GM23338 (cell line): ENCODE data around the gene C22orf39. TPM values are rescaled to one million over a fixed set of nuclear protein-coding genes. Genes with fewer than 3 reads are reported as not detected.

Experiments used
- ATAC-seq: fragments of 200-7000 bp; cut with Tn5 transposase; 3 replicates; pipeline ENCODE4 v1.9.1; 2020
- DNase-seq: peaks from one replicate; pipeline ENCODE4 v3.0.0-alpha.2; 2015; ENCODE audit warnings: low spot score
- H2AFZ ChIP-seq: fragments of 200-600 bp; sonication (generic); 2 replicates; pipeline ENCODE4 v1.8.0; 2016; ENCODE audit warnings: antibody characterized with exemption, mild to moderate bottlenecking, moderate library complexity
- H3F3A ChIP-seq: fragments of 200-600 bp; sonication (generic); replicated peaks from 2 replicates; pipeline ENCODE4 v1.8.0; 2017; ENCODE audit warnings: antibody characterized with exemption, mixed run types, low read depth
- H3K27ac ChIP-seq: fragments of 200-600 bp; sonication (generic); 2 replicates; pipeline ENCODE4 v1.6.1; 2016; ENCODE audit warnings: low read depth
- H3K27me3 ChIP-seq: fragments of 200-600 bp; sonication (generic); 2 replicates; pipeline ENCODE4 v1.8.0; 2016; ENCODE audit warnings: mild to moderate bottlenecking, mixed run types, moderate library complexity; ENCODE audit not compliant: insufficient read depth
- H3K36me3 ChIP-seq: fragments of 200-600 bp; sonication (generic); 2 replicates; pipeline ENCODE4 v1.8.0; 2016; ENCODE audit warnings: mild to moderate bottlenecking; ENCODE audit not compliant: insufficient read depth
- H3K4me1 ChIP-seq: fragments of 200-600 bp; sonication (generic); 2 replicates; pipeline ENCODE4 v1.8.0; 2016; ENCODE audit warnings: mild to moderate bottlenecking, moderate library complexity; ENCODE audit not compliant: insufficient read depth
- H3K4me2 ChIP-seq: fragments of 200-600 bp; sonication (generic); 2 replicates; pipeline ENCODE4 v1.7.1; 2017; ENCODE audit warnings: mixed run types
- H3K4me3 ChIP-seq: fragments of 200-600 bp; sonication (generic); 2 replicates; pipeline ENCODE4 v1.6.1; 2016; ENCODE audit warnings: mixed run types
- H3K79me2 ChIP-seq: fragments of 200-600 bp; sonication (generic); replicated peaks from 2 replicates; pipeline ENCODE4 v1.8.0; 2017; ENCODE audit warnings: mild to moderate bottlenecking; ENCODE audit not compliant: insufficient read depth
- H3K9me2 ChIP-seq: fragments of 200-600 bp; sonication (generic); 2 replicates; pipeline ENCODE4 v1.8.0; 2017; ENCODE audit not compliant: insufficient read depth
- H4K20me1 ChIP-seq: fragments of 200-600 bp; sonication (generic); replicated peaks from 2 replicates; pipeline ENCODE4 v1.8.0; 2017; ENCODE audit warnings: mild to moderate bottlenecking; ENCODE audit not compliant: insufficient read depth
- H3K27ac Mint-ChIP-seq: 2 replicates; pipeline ENCODE4 v1.8.0; 2020; ENCODE audit warnings: inconsistent platforms, mild to moderate bottlenecking, moderate library complexity, mixed read lengths
- H3K27me3 Mint-ChIP-seq: 3 replicates; pipeline ENCODE4 v1.8.0; 2022; ENCODE audit warnings: low read depth, mild to moderate bottlenecking, moderate library complexity, mixed read lengths, inconsistent platforms; ENCODE audit not compliant: insufficient read depth, poor library complexity
- H3K36me3 Mint-ChIP-seq: 3 replicates; pipeline ENCODE4 v1.8.0; 2021; ENCODE audit warnings: low read depth, mild to moderate bottlenecking, inconsistent platforms, moderate library complexity, mixed read lengths
- H3K4me1 Mint-ChIP-seq: 3 replicates; pipeline ENCODE4 v1.8.0; 2020; ENCODE audit warnings: mild to moderate bottlenecking, inconsistent platforms, mixed read lengths
- H3K4me3 Mint-ChIP-seq: 3 replicates; pipeline ENCODE4 v1.8.0; 2021; ENCODE audit warnings: moderate library complexity, mild to moderate bottlenecking, inconsistent platforms, mixed read lengths
- H3K9me3 Mint-ChIP-seq: 3 replicates; pipeline ENCODE4 v1.8.0; 2020; ENCODE audit warnings: moderate library complexity, mild to moderate bottlenecking, inconsistent platforms, mixed read lengths
- CREB1 ChIP-seq: fragments of 250-450 bp; sonication (Bioruptor Pico); IDR thresholded peaks from 2 replicates; pipeline ENCODE4 v1.5.0; 2020; ENCODE audit warnings: low read depth, mild to moderate bottlenecking, moderate library complexity
- EZH2 ChIP-seq: fragments of 200-600 bp; sonication (generic); IDR thresholded peaks from one replicate; pipeline ENCODE4 v1.8.0; 2017; ENCODE audit warnings: antibody characterized with exemption, mild to moderate bottlenecking, low read depth; ENCODE audit not compliant: unreplicated experiment
- EZH2phosphoT487 ChIP-seq: fragments of 200-600 bp; sonication (generic); IDR thresholded peaks from one replicate; pipeline ENCODE4 v1.8.1; 2018; ENCODE audit warnings: antibody characterized with exemption; ENCODE audit not compliant: unreplicated experiment
- JUNB ChIP-seq: IDR thresholded peaks from one replicate; pipeline ENCODE4 v1.6.1; 2016; ENCODE audit warnings: antibody characterized with exemption; ENCODE audit not compliant: unreplicated experiment
- NANOG ChIP-seq: IDR thresholded peaks from 2 replicates; pipeline ENCODE4 v1.6.1; 2016; ENCODE audit warnings: antibody characterized with exemption, borderline replicate concordance
- POLR2AphosphoS5 ChIP-seq: IDR thresholded peaks from 2 replicates; pipeline ENCODE4 v1.6.1; 2016; ENCODE audit warnings: antibody characterized with exemption, low read depth
- STAT1 ChIP-seq: IDR thresholded peaks from one replicate; pipeline ENCODE4 v1.6.1; 2016; ENCODE audit warnings: antibody characterized with exemption; ENCODE audit not compliant: unreplicated experiment
- ZNF114 ChIP-seq: fragments of 250-450 bp; sonication (Bioruptor Pico); IDR thresholded peaks from 2 replicates; pipeline ENCODE4 v1.5.0; 2020; ENCODE audit warnings: mild to moderate bottlenecking, moderate library complexity
- ZNF331 ChIP-seq: fragments of 250-450 bp; sonication (Bioruptor Pico); IDR thresholded peaks from 2 replicates; pipeline ENCODE4 v1.5.0; 2020; ENCODE audit warnings: low read depth, mild to moderate bottlenecking, moderate library complexity
- polyA plus RNA-seq: library from polyadenylated mRNA; unstranded; fragments of >200 nt; fragmentation: Nextera tagmentation; extraction: Ambion mirVana; gene quantifications from 2 replicates; pipeline ENCODE4 v1.2.1, GENCODE V29; 2016
- total RNA-seq: library from RNA; depleted of rRNA; stranded (reverse); fragments of >200 nt; shearing (Covaris generic); gene quantifications from 2 replicates; pipeline ENCODE4 v1.2.3, GENCODE V29; 2014
- TF ChIP-seq, protein P1 (sequence below): IDR thresholded peaks from 2 replicates; pipeline ENCODE4 v1.6.1; 2016; ENCODE audit warnings: antibody characterized with exemption
- TF ChIP-seq, protein P2 (sequence below), 2 experiments: fragments of 200-600 bp in 1 of 2; sonication (generic) in 1 of 2; conservative IDR thresholded peaks; 2 replicates each; pipeline versions ENCODE4 v1.5.1 to v1.6.1; 2016 to 2017; ENCODE audit warnings: antibody characterized with exemption in 2 of 2, low read depth in 2 of 2, mild to moderate bottlenecking in 2 of 2, moderate library complexity in 1 of 2
- TF ChIP-seq, protein P3 (sequence below): IDR thresholded peaks from one replicate; pipeline ENCODE4 v1.6.1; 2018; ENCODE audit warnings: antibody characterized with exemption; ENCODE audit not compliant: unreplicated experiment
- TF ChIP-seq, protein P4 (sequence below): fragments of 250-450 bp; sonication (Bioruptor Pico); IDR thresholded peaks from 2 replicates; pipeline ENCODE4 v1.5.0; 2020; ENCODE audit warnings: mild to moderate bottlenecking, moderate library complexity

Gene C22orf39
- total and polyA plus RNA-seq, 2 experiments from 2014 or later: 37.4 to 40.2 TPM

DNA sequence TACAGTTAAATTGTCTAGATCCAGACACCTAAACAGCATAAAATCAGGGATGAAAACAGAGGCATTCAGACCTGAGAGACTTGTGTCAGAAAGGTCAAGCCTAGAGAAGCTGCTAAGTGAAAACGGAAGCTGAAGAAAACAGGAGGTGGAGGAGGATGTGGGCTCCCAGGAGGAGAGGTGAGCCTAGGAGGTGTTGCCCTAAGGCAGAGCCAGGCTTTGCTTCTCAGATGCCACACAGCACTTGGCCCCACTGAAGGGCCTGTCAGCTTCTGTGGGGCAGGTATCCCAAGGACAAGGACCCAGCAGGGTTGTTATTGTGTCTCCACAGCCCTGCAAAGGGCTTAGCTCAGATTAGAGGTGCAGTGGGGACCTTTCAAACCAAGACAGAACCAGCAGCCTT is 17.0 kb upstream of the C22orf39 start:
- no peaks in the 10 kb centered on the region for H3K27me3 ChIP-seq
- Mint-ChIP-seq H3K9me3 (no peaks in the 10 kb centered on the region), H3K27me3 (no peaks in the 10 kb centered on the region), H3K36me3 (peaks cover 71% of the 10 kb centered on the region), H3K27ac (no peak overlapping the region), H3K4me1 (no peaks in the 10 kb centered on the region), H3K4me3 (no peak overlapping the region)
- no peak overlapping the region for H3K27ac ChIP-seq
- no peaks in the 10 kb centered on the region for H3F3A ChIP-seq
- TF ChIP-seq NANOG (no peak), EZH2phosphoT487 (no peak), JUNB (no peak), CREB1 (no peak), ZNF331 (no peak), POLR2AphosphoS5 (no peak), EZH2 (no peak), STAT1 (no peak), ZNF114 (CRISPR knock-in tag) (no peak)
- TF ChIP-seq, protein P1, sequence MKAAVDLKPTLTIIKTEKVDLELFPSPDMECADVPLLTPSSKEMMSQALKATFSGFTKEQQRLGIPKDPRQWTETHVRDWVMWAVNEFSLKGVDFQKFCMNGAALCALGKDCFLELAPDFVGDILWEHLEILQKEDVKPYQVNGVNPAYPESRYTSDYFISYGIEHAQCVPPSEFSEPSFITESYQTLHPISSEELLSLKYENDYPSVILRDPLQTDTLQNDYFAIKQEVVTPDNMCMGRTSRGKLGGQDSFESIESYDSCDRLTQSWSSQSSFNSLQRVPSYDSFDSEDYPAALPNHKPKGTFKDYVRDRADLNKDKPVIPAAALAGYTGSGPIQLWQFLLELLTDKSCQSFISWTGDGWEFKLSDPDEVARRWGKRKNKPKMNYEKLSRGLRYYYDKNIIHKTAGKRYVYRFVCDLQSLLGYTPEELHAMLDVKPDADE: no peak
- TF ChIP-seq, protein P2, sequence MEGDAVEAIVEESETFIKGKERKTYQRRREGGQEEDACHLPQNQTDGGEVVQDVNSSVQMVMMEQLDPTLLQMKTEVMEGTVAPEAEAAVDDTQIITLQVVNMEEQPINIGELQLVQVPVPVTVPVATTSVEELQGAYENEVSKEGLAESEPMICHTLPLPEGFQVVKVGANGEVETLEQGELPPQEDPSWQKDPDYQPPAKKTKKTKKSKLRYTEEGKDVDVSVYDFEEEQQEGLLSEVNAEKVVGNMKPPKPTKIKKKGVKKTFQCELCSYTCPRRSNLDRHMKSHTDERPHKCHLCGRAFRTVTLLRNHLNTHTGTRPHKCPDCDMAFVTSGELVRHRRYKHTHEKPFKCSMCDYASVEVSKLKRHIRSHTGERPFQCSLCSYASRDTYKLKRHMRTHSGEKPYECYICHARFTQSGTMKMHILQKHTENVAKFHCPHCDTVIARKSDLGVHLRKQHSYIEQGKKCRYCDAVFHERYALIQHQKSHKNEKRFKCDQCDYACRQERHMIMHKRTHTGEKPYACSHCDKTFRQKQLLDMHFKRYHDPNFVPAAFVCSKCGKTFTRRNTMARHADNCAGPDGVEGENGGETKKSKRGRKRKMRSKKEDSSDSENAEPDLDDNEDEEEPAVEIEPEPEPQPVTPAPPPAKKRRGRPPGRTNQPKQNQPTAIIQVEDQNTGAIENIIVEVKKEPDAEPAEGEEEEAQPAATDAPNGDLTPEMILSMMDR (conservative IDR thresholded peaks at IDR 0.05; ENCODE audit: low read depth in 2 of 2): no peak
- TF ChIP-seq, protein P3, sequence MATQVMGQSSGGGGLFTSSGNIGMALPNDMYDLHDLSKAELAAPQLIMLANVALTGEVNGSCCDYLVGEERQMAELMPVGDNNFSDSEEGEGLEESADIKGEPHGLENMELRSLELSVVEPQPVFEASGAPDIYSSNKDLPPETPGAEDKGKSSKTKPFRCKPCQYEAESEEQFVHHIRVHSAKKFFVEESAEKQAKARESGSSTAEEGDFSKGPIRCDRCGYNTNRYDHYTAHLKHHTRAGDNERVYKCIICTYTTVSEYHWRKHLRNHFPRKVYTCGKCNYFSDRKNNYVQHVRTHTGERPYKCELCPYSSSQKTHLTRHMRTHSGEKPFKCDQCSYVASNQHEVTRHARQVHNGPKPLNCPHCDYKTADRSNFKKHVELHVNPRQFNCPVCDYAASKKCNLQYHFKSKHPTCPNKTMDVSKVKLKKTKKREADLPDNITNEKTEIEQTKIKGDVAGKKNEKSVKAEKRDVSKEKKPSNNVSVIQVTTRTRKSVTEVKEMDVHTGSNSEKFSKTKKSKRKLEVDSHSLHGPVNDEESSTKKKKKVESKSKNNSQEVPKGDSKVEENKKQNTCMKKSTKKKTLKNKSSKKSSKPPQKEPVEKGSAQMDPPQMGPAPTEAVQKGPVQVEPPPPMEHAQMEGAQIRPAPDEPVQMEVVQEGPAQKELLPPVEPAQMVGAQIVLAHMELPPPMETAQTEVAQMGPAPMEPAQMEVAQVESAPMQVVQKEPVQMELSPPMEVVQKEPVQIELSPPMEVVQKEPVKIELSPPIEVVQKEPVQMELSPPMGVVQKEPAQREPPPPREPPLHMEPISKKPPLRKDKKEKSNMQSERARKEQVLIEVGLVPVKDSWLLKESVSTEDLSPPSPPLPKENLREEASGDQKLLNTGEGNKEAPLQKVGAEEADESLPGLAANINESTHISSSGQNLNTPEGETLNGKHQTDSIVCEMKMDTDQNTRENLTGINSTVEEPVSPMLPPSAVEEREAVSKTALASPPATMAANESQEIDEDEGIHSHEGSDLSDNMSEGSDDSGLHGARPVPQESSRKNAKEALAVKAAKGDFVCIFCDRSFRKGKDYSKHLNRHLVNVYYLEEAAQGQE: no peak
- TF ChIP-seq, protein P4, sequence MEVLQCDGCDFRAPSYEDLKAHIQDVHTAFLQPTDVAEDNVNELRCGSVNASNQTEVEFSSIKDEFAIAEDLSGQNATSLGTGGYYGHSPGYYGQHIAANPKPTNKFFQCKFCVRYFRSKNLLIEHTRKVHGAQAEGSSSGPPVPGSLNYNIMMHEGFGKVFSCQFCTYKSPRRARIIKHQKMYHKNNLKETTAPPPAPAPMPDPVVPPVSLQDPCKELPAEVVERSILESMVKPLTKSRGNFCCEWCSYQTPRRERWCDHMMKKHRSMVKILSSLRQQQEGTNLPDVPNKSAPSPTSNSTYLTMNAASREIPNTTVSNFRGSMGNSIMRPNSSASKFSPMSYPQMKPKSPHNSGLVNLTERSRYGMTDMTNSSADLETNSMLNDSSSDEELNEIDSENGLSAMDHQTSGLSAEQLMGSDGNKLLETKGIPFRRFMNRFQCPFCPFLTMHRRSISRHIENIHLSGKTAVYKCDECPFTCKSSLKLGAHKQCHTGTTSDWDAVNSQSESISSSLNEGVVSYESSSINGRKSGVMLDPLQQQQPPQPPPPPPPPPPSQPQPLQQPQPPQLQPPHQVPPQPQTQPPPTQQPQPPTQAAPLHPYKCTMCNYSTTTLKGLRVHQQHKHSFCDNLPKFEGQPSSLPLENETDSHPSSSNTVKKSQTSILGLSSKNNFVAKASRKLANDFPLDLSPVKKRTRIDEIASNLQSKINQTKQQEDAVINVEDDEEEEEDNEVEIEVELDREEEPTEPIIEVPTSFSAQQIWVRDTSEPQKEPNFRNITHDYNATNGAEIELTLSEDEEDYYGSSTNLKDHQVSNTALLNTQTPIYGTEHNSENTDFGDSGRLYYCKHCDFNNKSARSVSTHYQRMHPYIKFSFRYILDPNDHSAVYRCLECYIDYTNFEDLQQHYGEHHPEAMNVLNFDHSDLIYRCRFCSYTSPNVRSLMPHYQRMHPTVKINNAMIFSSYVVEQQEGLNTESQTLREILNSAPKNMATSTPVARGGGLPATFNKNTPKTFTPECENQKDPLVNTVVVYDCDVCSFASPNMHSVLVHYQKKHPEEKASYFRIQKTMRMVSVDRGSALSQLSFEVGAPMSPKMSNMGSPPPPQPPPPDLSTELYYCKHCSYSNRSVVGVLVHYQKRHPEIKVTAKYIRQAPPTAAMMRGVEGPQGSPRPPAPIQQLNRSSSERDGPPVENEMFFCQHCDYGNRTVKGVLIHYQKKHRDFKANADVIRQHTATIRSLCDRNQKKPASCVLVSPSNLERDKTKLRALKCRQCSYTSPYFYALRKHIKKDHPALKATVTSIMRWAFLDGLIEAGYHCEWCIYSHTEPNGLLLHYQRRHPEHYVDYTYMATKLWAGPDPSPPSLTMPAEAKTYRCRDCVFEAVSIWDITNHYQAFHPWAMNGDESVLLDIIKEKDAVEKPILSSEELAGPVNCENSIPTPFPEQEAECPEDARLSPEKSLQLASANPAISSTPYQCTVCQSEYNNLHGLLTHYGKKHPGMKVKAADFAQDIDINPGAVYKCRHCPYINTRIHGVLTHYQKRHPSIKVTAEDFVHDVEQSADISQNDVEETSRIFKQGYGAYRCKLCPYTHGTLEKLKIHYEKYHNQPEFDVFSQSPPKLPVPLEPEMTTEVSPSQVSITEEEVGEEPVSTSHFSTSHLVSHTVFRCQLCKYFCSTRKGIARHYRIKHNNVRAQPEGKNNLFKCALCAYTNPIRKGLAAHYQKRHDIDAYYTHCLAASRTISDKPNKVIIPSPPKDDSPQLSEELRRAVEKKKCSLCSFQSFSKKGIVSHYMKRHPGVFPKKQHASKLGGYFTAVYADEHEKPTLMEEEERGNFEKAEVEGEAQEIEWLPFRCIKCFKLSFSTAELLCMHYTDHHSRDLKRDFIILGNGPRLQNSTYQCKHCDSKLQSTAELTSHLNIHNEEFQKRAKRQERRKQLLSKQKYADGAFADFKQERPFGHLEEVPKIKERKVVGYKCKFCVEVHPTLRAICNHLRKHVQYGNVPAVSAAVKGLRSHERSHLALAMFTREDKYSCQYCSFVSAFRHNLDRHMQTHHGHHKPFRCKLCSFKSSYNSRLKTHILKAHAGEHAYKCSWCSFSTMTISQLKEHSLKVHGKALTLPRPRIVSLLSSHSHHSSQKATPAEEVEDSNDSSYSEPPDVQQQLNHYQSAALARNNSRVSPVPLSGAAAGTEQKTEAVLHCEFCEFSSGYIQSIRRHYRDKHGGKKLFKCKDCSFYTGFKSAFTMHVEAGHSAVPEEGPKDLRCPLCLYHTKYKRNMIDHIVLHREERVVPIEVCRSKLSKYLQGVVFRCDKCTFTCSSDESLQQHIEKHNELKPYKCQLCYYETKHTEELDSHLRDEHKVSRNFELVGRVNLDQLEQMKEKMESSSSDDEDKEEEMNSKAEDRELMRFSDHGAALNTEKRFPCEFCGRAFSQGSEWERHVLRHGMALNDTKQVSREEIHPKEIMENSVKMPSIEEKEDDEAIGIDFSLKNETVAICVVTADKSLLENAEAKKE: no peak
- H3K4me1 ChIP-seq: no peaks in the 10 kb centered on the region
- no peaks in the 10 kb centered on the region for H3K79me2 ChIP-seq
- DNase-seq: no peak
- peaks cover 35% of the 10 kb centered on the region for H3K36me3 ChIP-seq
- H4K20me1 ChIP-seq: peaks cover 11% of the 10 kb centered on the region
- H3K9me2 ChIP-seq: no peaks in the 10 kb centered on the region
- ATAC-seq: no peak
- no peak overlapping the region for H2AFZ ChIP-seq
- H3K4me3 ChIP-seq: no peak overlapping the region
- no peak overlapping the region for H3K4me2 ChIP-seq
